Activated naive CD4-positive, alpha-beta T cell treated with anti-CD3 and anti-CD28 coated beads, Interleukin-2, amount 50 U/mL, for 24 hours (primary cell): ENCODE data around the gene APP.

Experiments
- H3K27ac Mint-ChIP-seq: one replicate; pipeline ENCODE4 v1.8.0; 2021; ENCODE audit warnings: mild to moderate bottlenecking, mixed read lengths
- H3K27me3 Mint-ChIP-seq: one replicate; pipeline ENCODE4 v1.8.0; 2021; ENCODE audit warnings: mixed read lengths
- H3K36me3 Mint-ChIP-seq: one replicate; pipeline ENCODE4 v1.8.0; 2021; ENCODE audit warnings: mixed read lengths
- H3K4me1 Mint-ChIP-seq: one replicate; pipeline ENCODE4 v1.8.0; 2021; ENCODE audit warnings: mixed read lengths
- H3K4me3 Mint-ChIP-seq: one replicate; pipeline ENCODE4 v1.8.0; 2021; ENCODE audit warnings: mild to moderate bottlenecking, mixed read lengths
- H3K9me3 Mint-ChIP-seq: one replicate; pipeline ENCODE4 v1.8.0; 2021; ENCODE audit warnings: mixed read lengths

APP gene

DNA sequence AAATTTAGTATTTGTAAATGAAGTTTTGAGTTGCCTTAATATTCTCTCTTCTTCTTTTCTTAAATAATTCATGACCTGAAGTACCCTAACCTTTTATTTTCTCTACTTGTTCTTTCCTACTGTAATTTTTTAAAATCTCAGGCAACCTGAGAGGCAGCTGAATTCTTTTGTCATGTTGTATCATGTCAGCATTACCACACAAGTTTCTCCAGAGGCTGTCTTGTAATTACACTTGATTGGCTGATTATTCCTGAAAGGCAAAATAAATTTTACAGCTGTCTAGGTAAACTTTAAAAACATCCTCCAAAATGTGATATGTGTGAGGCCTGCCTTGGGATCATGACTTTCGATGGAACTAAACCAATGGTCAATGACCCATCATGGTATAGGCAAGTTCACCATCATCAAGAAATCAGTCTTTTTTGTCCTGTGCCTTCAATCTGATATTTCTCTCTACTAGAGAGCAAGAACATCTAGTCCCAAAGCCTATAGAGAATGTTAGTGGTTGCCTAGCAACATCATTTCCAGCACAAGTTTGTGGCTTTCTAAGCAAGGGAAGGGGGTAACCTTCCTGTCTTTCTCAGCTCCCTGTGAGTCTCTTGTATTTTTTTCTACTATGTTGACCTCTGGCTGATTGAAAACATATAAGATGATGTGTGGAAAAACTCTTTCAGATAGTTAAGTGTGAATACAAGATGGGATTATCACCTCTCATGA is 320.3 kb downstream of the APP start:
- Mint-ChIP-seq H3K36me3 (peaks cover 2% of the 10 kb centered on the region), H3K4me3 (no peak overlapping the region), H3K9me3 (peaks cover 11% of the 10 kb centered on the region), H3K27ac (no peak overlapping the region), H3K4me1 (no peaks in the 10 kb centered on the region), H3K27me3 (peaks cover 2% of the 10 kb centered on the region)

DNA sequence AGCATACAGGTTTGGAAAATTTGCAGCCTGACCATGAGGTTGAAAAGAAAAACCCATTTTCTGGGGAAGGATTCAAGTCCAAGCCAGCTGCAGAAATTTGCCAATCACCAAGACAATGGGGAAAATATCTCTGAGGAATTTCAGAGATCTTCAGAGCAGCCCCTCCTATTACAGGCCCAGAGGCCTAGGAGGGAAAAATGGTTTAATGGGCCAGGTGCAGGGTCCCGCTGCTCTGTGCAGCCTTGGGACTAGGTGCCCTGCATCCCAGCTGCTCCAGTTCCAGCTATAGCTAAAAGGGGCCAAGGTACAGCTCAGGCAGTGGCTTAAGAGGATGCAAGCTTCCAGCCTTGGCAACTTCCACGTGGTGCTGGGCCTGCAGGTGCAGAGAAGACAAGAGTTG is 322.3 kb downstream of the APP start:
- Mint-ChIP-seq H3K27ac (no peak overlapping the region), H3K4me3 (no peak overlapping the region), H3K4me1 (no peaks in the 10 kb centered on the region), H3K27me3 (peaks cover 8% of the 10 kb centered on the region), H3K36me3 (peaks cover 2% of the 10 kb centered on the region), H3K9me3 (peaks cover 11% of the 10 kb centered on the region)

DNA sequence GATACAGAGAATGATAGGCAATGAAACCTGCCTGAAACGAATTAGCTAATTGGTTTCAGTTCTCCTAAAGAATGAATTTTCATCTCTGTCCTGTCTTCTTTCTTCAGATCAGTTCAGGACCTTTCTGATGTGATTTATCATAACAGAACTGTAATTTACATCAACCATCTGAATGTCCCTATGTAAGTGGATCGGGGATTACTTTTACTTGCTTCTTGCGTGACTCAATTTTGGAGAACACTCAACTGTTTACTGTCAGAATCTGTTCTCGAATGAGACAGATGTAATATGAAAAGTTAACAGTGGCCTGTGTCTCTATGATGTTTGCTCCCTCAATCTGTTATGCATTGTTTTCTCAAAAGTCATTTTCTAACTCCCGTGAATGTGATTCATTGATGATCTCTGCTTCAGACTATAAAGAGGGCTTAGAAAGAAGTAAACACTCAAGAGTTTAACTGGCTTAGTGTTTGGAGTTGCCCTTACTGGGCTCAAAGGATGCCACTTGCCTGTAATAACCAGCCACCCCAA is 324.8 kb downstream of the APP start:
- no peak overlapping the region for H3K27ac Mint-ChIP-seq
- H3K4me3 Mint-ChIP-seq, result no peak overlapping the region
- H3K27me3 Mint-ChIP-seq, result peaks cover 10% of the 10 kb centered on the region
- no peaks in the 10 kb centered on the region for H3K4me1 Mint-ChIP-seq
- H3K9me3 Mint-ChIP-seq, result peaks cover 11% of the 10 kb centered on the region
- H3K36me3 Mint-ChIP-seq, result peaks cover 2% of the 10 kb centered on the region

- Mint-ChIP-seq H3K9me3 (peaks cover 24% of the 10 kb centered on the region), H3K36me3 (peaks cover under 1% of the 10 kb centered on the region), H3K4me1 (no peaks in the 10 kb centered on the region), H3K27ac (no peak overlapping the region), H3K27me3 (peaks cover 15% of the 10 kb centered on the region), H3K4me3 (no peak overlapping the region)
Measured at GRCh38 chr21:25842925-25843324, 327.6 kb downstream of the APP start.

- H3K36me3 Mint-ChIP-seq, result no peaks in the 10 kb centered on the region
- H3K9me3 Mint-ChIP-seq, result peaks cover 15% of the 10 kb centered on the region
- H3K4me3 Mint-ChIP-seq, result no peak overlapping the region
- no peak overlapping the region for H3K27ac Mint-ChIP-seq
- H3K27me3 Mint-ChIP-seq, result peaks cover 7% of the 10 kb centered on the region
- no peaks in the 10 kb centered on the region for H3K4me1 Mint-ChIP-seq
Measured at GRCh38 chr21:25838809-25839208, 331.8 kb downstream of the APP start.

GRCh38 chr21:25837533-25838265 is 332.9 kb downstream of the APP start:
- Mint-ChIP-seq H3K4me1 (no peaks in the 10 kb centered on the region), H3K4me3 (no peak overlapping the region), H3K27ac (no peak overlapping the region), H3K9me3 (peaks cover 19% of the 10 kb centered on the region), H3K36me3 (no peaks in the 10 kb centered on the region), H3K27me3 (peaks cover 4% of the 10 kb centered on the region)

DNA sequence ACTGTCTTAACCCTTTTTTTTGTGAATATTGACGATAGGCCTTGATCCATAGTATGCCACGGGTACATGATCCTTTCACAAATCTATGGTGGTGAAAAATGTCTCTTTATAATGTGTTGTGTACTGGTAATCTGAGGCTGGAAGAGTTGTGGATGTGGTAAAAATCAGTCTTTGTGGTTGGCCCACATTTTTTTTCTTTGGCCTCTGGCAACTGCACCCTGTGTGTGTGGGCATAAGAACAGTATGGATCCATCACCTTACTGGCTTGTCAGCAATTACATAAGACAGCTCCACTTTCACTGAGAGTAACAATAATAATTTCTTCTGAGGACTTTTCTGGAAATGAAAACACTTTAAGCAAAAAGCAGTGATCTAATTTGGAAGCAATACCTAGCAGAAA is 334.2 kb downstream of the APP start:
- H3K27ac Mint-ChIP-seq, result no peak overlapping the region
- peaks cover 19% of the 10 kb centered on the region for H3K9me3 Mint-ChIP-seq
- H3K4me3 Mint-ChIP-seq, result no peak overlapping the region
- no peaks in the 10 kb centered on the region for H3K36me3 Mint-ChIP-seq
- peaks cover 4% of the 10 kb centered on the region for H3K27me3 Mint-ChIP-seq
- H3K4me1 Mint-ChIP-seq, result no peaks in the 10 kb centered on the region

DNA sequence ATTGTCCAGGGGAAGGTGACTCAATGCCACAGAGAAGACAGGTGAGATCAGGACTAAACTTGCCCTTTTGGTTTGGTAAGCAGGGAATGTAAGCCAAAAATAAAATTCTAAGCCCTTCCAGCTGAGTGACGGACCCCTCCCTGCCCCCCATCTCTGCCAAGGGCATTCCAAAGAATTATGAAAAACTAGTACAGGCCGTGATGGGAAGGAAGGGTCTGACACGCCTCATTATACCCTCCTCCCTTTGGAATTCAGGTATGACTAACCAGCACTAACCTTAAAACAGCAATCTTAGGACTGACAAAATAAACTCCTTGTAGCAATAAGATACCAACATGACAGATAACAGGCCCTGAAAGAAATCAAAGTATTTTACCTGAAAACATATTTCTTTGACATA is 336.2 kb downstream of the APP start:
- no peaks in the 10 kb centered on the region for H3K36me3 Mint-ChIP-seq
- no peak overlapping the region for H3K27ac Mint-ChIP-seq
- no peaks in the 10 kb centered on the region for H3K4me1 Mint-ChIP-seq
- no peak overlapping the region for H3K4me3 Mint-ChIP-seq
- H3K9me3 Mint-ChIP-seq, result peaks cover 10% of the 10 kb centered on the region
- no peaks in the 10 kb centered on the region for H3K27me3 Mint-ChIP-seq

GRCh38 chr21:25831300-25831960 is 339.1 kb downstream of the APP start:
- no peak overlapping the region for H3K27ac Mint-ChIP-seq
- H3K4me1 Mint-ChIP-seq, result no peaks in the 10 kb centered on the region

More at GRCh38 chr21:25831300-25831960, 339.1 kb downstream of the APP start:
- Mint-ChIP-seq H3K9me3 (peaks cover 5% of the 10 kb centered on the region), H3K27me3 (no peaks in the 10 kb centered on the region), H3K4me3 (no peak overlapping the region), H3K36me3 (no peaks in the 10 kb centered on the region)
